K562 (cell line): ENCODE measurements around the gene IRF9. TPM values are rescaled to one million over a fixed set of nuclear protein-coding genes. Genes with fewer than 3 reads are reported as not detected.

Experiments used
- CBFA2T2 ChIP-seq: fragments of 450-650 bp; conservative IDR thresholded peaks from 2 replicates; pipeline ENCODE4 v1.6.1; 2017; ENCODE audit warnings: mild to moderate bottlenecking
- CREBBP ChIP-seq: IDR thresholded peaks from one replicate; pipeline ENCODE4 v1.6.1; 2012; ENCODE audit warnings: low read depth, mild to moderate bottlenecking, control low read depth, inconsistent platforms, low read length
- DACH1 ChIP-seq: fragments of 450-650 bp; IDR thresholded peaks from 2 replicates; pipeline ENCODE4 v1.6.1; 2018; ENCODE audit not compliant: partially characterized antibody
- DNMT1 ChIP-seq: fragments of 450-650 bp; IDR thresholded peaks from 2 replicates; pipeline ENCODE4 v1.6.1; 2016; ENCODE audit warnings: antibody characterized with exemption, mild to moderate bottlenecking
- ELF1 ChIP-seq: fragments of 200-800 bp; sonication (Bioruptor generic); IDR thresholded peaks from 2 replicates; pipeline ENCODE4 v1.6.1; 2016; ENCODE audit warnings: missing genetic modification characterization, missing compliant biosample characterization
- ETV5 ChIP-seq: sonication (generic); formaldehyde crosslinking; IDR thresholded peaks from 2 replicates; pipeline ENCODE4 v1.4.0; 2020; ENCODE audit warnings: low read depth, mild to moderate bottlenecking, missing genetic modification reagents
- LARP7 ChIP-seq: fragments of 450-650 bp; IDR thresholded peaks from 2 replicates; pipeline ENCODE4 v1.6.1; 2016
- MED1 ChIP-seq: sonication (generic); formaldehyde crosslinking; IDR thresholded peaks from 2 replicates; pipeline ENCODE4 v1.8.1; 2023; ENCODE audit warnings: missing genetic modification reagents, borderline replicate concordance
- MYC ChIP-seq, 2 experiments: fragments of 250-450 bp in 1 of 2; sonication (Bioruptor Pico) in 1 of 2; IDR thresholded peaks; 2 replicates each; pipeline versions ENCODE4 v1.5.1 to v1.6.1; 2012 to 2021; ENCODE audit warnings: low read depth in 2 of 2, borderline replicate concordance in 1 of 2, improper control_type of control experiment in 1 of 2, low read length in 1 of 2, mild to moderate bottlenecking in 1 of 2, moderate library complexity in 1 of 2
- NFIX ChIP-seq: fragments of 250-450 bp; sonication (Bioruptor Pico); IDR thresholded peaks from 2 replicates; pipeline ENCODE4 v1.4.0; 2020; ENCODE audit warnings: low read depth, mild to moderate bottlenecking, moderate library complexity
- NFRKB ChIP-seq: fragments of 450-650 bp; IDR thresholded peaks from 2 replicates; pipeline ENCODE4 v1.6.1; 2016; ENCODE audit warnings: low read depth
- NR1H2 ChIP-seq: sonication (generic); formaldehyde crosslinking; IDR thresholded peaks from 2 replicates; pipeline ENCODE4 v1.4.0; 2020; ENCODE audit warnings: mild to moderate bottlenecking, missing genetic modification reagents
- PHB ChIP-seq: fragments of 250-450 bp; sonication (Bioruptor Pico); IDR thresholded peaks from 2 replicates; pipeline ENCODE4 v1.5.0; 2021
- PHF20 ChIP-seq: fragments of 450-650 bp; IDR thresholded peaks from 2 replicates; pipeline ENCODE4 v1.6.1; 2018; ENCODE audit not compliant: partially characterized antibody
- PRMT5 ChIP-seq: sonication (generic); formaldehyde crosslinking; IDR thresholded peaks from 2 replicates; pipeline ENCODE4 v1.5.0; 2020; ENCODE audit warnings: missing genetic modification reagents
- SIN3B ChIP-seq: fragments of 450-650 bp; IDR thresholded peaks from 2 replicates; pipeline ENCODE4 v1.6.1; 2017; ENCODE audit warnings: low read depth, mild to moderate bottlenecking, moderate library complexity
- SMARCA5 ChIP-seq: fragments of 450-650 bp; IDR thresholded peaks from 2 replicates; pipeline ENCODE4 v1.6.1; 2016
- SP1 ChIP-seq: sonication (generic); formaldehyde crosslinking; IDR thresholded peaks from 2 replicates; pipeline ENCODE4 v1.8.1; 2022; ENCODE audit warnings: mild to moderate bottlenecking, missing genetic modification reagents
- SPI1 ChIP-seq: IDR thresholded peaks from 2 replicates; pipeline ENCODE4 v1.6.1; 2011; ENCODE audit warnings: low read depth, low read length, control low read depth, borderline replicate concordance
- SRF ChIP-seq, 2 experiments: fragments of 250-450, 450-650 bp in 1 of 2; sonication (Bioruptor Pico) in 1 of 2; sonication (generic) in 1 of 2; formaldehyde crosslinking; IDR thresholded peaks; 2 replicates each; pipeline versions ENCODE4 v1.5.0 to v1.5.1; 2020 to 2022; ENCODE audit warnings: mild to moderate bottlenecking in 1 of 2, missing genetic modification reagents in 1 of 2
- STAT5A ChIP-seq: IDR thresholded peaks from 2 replicates; pipeline ENCODE4 v1.6.1; 2012; ENCODE audit warnings: low read length, inconsistent platforms, borderline replicate concordance
- TEAD2 ChIP-seq: fragments of 450-650 bp; IDR thresholded peaks from 2 replicates; pipeline ENCODE4 v1.6.1; 2016; ENCODE audit warnings: missing genetic modification characterization, control low read depth, missing compliant biosample characterization
- ZNF311 ChIP-seq: fragments of 250-450 bp; sonication (Bioruptor Pico); IDR thresholded peaks from 2 replicates; pipeline ENCODE4 v1.4.0; 2020; ENCODE audit warnings: mild to moderate bottlenecking, moderate library complexity
- polyA plus RNA-seq, 8 experiments: library from polyadenylated mRNA; depleted of rRNA in 4 of 8; stranded (reverse) in 5 of 8; unstranded in 3 of 8; fragments of >200 nt; fragmentation: Nextera tagmentation in 2 of 8; fragmentation: Illumina TruSeq in 1 of 8; extraction: Ambion mirVana in 2 of 8; extraction: Trizol in 1 of 8; gene quantifications; 2 replicates each; pipeline versions ENCODE4 v1.2.1 to v1.2.3, GENCODE V29; 2011 to 2014; ENCODE audit warnings: inconsistent platforms in 1 of 8, missing spikeins in 1 of 8
- total RNA-seq, 7 experiments: library from RNA; depleted of rRNA in 6 of 7; stranded (reverse); fragments of >200 nt in 6 of 7; fragmentation: Illumina TruSeq in 2 of 7; extraction: Trizol in 2 of 7; gene quantifications; 2 replicates each; pipeline versions ENCODE4 v1.2.1 to v1.2.3, GENCODE V29; 2011 to 2021; ENCODE audit warnings: low replicate concordance in 1 of 7
- TF ChIP-seq, protein P1 (sequence below): fragments of 450-650 bp; IDR thresholded peaks from 2 replicates; pipeline ENCODE4 v1.7.0; 2016; ENCODE audit warnings: borderline replicate concordance
- TF ChIP-seq, protein P2 (sequence below): fragments of 450-650 bp; IDR thresholded peaks from 2 replicates; pipeline ENCODE4 v1.6.1; 2016; ENCODE audit warnings: low read depth, mild to moderate bottlenecking, moderate library complexity
- TF ChIP-seq, protein P3 (sequence below): sonication (generic); formaldehyde crosslinking; IDR thresholded peaks from 2 replicates; pipeline ENCODE4 v1.9.0; 2022; ENCODE audit warnings: mild to moderate bottlenecking, missing genetic modification reagents
- TF ChIP-seq, protein P4 (sequence below): sonication (generic); IDR thresholded peaks from 2 replicates; pipeline ENCODE4 v1.6.1; 2016

IRF9 gene
- total and polyA plus RNA-seq, 9 of the 15 experiments (the other 6 are each of a cell fraction or from before 2014, with no cell fraction given), result 0.79 to 14.8 (median 6.1) TPM

DNA sequence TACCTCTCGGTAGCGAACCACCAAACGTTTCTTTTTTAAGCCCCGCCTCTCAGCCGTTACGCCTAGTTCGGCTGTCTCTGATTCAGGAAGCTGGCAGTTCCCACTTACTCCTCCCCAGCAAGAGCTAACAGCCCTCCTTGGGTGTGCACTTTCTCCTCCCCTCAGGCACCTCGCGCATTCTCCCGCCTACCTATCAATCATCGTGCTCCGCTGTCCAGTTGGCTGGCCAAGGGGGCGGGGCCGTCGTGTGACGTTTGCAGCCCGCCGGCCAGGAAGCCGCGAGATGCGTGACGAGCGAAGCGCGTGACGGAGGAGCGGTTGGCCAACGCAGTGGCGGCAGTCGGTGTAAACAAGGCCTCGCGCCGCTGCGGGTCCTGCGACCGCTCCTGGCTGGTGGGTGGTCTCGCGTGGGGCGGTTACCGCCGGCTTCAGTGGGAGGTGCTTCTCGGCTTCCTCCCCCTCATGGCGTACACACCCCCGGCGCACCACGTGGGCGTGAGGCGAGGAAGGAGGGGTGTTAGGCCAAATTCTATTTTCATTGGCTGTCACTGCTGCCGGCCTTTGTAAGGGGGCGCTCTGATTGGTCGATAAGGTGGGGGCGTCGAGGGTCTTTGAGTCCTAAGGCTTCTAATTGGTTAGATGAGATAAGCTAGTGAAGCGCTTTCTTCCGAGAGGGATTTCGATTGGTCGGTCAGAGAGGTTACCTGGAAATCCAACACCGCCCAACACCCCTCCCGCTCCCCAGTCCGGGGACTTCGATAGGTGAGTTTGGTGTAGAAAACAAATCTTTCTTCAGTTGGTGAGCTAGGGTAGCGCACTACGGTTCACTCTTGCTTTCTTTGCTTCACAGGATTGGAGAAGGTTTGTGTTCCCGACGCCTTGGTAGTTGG lies 46.3 kb upstream of the IRF9 start, which contains the start of the genes DCAF11 and NRL (continued):
- TF ChIP-seq ZNF311, result no peak
- no peak for TF ChIP-seq CREBBP
- no peak for TF ChIP-seq PHF20
- no peak for TF ChIP-seq MED1
- TF ChIP-seq SMARCA5, result no peak
- no peak for TF ChIP-seq LARP7
- 0 out of 2 replicates have a peak, but pooled peaks have one; percentile 14 for TF ChIP-seq SPI1
- no peak for TF ChIP-seq PHB
- no peak for TF ChIP-seq PRMT5 (CRISPR knock-in tag)
- TF ChIP-seq TEAD2 (tag), result no peak
- TF ChIP-seq NFRKB, result no peak
- TF ChIP-seq, protein P1, sequence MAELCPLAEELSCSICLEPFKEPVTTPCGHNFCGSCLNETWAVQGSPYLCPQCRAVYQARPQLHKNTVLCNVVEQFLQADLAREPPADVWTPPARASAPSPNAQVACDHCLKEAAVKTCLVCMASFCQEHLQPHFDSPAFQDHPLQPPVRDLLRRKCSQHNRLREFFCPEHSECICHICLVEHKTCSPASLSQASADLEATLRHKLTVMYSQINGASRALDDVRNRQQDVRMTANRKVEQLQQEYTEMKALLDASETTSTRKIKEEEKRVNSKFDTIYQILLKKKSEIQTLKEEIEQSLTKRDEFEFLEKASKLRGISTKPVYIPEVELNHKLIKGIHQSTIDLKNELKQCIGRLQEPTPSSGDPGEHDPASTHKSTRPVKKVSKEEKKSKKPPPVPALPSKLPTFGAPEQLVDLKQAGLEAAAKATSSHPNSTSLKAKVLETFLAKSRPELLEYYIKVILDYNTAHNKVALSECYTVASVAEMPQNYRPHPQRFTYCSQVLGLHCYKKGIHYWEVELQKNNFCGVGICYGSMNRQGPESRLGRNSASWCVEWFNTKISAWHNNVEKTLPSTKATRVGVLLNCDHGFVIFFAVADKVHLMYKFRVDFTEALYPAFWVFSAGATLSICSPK, result no peak
- TF ChIP-seq SRF (CRISPR knock-in tag; IDR thresholded peaks at IDR 0.05), result peak in 1 of 2 experiments; percentile 41; a peak in 1 of 4 replicates
- no peak for TF ChIP-seq DACH1
- no peak for TF ChIP-seq NFIX
- peak; percentile 50; the same call in 1 of the 2 replicates for TF ChIP-seq CBFA2T2
- peak; percentile 83 for TF ChIP-seq ELF1
- TF ChIP-seq, protein P2, sequence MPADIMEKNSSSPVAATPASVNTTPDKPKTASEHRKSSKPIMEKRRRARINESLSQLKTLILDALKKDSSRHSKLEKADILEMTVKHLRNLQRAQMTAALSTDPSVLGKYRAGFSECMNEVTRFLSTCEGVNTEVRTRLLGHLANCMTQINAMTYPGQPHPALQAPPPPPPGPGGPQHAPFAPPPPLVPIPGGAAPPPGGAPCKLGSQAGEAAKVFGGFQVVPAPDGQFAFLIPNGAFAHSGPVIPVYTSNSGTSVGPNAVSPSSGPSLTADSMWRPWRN, result peak; percentile 5; the same call in 1 of the 2 replicates
- TF ChIP-seq STAT5A, result no peak
- TF ChIP-seq ETV5, result no peak
- peak; percentile 97 for TF ChIP-seq MYC (IDR thresholded peaks at IDR 0.05; ENCODE audit: low read depth, low read length)
- peak; percentile 98 for TF ChIP-seq MYC (CRISPR knock-in tag; IDR thresholded peaks at IDR 0.05; ENCODE audit: borderline replicate concordance, low read depth)
- TF ChIP-seq SIN3B, result 0 out of 2 replicates have a peak, but pooled peaks have one; percentile 18
- no peak for TF ChIP-seq NR1H2
- TF ChIP-seq SP1 (CRISPR knock-in tag), result peak; percentile 99
- TF ChIP-seq, protein P3, sequence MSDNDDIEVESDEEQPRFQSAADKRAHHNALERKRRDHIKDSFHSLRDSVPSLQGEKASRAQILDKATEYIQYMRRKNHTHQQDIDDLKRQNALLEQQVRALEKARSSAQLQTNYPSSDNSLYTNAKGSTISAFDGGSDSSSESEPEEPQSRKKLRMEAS, result peak; percentile 97
- no peak for TF ChIP-seq DNMT1
- TF ChIP-seq, protein P4, sequence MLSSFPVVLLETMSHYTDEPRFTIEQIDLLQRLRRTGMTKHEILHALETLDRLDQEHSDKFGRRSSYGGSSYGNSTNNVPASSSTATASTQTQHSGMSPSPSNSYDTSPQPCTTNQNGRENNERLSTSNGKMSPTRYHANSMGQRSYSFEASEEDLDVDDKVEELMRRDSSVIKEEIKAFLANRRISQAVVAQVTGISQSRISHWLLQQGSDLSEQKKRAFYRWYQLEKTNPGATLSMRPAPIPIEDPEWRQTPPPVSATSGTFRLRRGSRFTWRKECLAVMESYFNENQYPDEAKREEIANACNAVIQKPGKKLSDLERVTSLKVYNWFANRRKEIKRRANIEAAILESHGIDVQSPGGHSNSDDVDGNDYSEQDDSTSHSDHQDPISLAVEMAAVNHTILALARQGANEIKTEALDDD, result no peak
